GM12801 (cell line): ENCODE measurements around the gene CDHR2.

Experiments
- TF ChIP-seq, protein P1 (sequence below): IDR thresholded peaks from one replicate; pipeline ENCODE4 v1.5.1; 2011; ENCODE audit warnings: control low read depth; ENCODE audit not compliant: insufficient read length; ENCODE audit errors: extremely low read depth

CDHR2 gene

GRCh38 chr5:176608937-176609723 lies 60.0 kb downstream of the CDHR2 start:
- TF ChIP-seq, protein P1, sequence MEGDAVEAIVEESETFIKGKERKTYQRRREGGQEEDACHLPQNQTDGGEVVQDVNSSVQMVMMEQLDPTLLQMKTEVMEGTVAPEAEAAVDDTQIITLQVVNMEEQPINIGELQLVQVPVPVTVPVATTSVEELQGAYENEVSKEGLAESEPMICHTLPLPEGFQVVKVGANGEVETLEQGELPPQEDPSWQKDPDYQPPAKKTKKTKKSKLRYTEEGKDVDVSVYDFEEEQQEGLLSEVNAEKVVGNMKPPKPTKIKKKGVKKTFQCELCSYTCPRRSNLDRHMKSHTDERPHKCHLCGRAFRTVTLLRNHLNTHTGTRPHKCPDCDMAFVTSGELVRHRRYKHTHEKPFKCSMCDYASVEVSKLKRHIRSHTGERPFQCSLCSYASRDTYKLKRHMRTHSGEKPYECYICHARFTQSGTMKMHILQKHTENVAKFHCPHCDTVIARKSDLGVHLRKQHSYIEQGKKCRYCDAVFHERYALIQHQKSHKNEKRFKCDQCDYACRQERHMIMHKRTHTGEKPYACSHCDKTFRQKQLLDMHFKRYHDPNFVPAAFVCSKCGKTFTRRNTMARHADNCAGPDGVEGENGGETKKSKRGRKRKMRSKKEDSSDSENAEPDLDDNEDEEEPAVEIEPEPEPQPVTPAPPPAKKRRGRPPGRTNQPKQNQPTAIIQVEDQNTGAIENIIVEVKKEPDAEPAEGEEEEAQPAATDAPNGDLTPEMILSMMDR, result no peak

DNA sequence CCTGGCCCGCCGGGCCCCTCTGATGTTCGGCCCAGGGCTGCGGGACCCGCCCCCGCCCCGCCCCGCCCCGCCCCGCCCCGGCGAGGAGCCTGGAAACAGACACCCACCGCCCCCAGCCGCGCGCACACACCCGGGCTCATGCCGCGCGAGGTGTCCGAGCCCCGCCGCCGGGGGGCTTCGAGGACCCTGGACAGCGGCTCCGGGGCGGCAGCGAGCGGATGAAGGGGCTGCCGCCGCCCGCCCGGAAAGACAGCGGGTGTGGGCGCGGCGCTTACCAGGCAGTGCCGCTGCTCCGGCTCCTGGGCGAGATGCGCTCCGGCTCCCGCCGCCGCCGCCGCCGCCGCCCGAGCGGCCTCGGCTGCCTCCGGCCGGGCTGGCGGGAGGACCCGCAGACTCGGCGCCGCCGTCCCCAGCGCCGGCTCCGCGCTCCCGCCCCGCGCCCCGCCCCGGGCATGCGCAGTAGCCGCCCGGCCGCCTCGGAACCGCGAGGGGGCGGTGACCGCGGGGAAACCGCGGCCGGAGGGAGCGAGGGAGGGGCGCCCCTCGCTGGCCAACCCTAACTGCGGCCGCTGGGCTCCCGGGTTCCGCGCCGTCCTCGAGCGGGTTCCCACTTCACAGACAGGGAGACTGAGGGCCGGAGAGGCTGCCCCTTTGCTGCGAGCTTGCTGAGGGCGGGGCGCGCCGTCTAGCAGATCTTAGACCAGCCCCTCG lies 60.7 kb downstream of the CDHR2 start, which contains the start of gene GPRIN1:
Gene GPRIN1, minus strand, starts transcription at position 433 of the 711 bp plus-strand sequence. CDS start 10,322 bp downstream, outside the sequence.
- TF ChIP-seq, protein P1, result no peak

GRCh38 chr5:176610435-176610773 lies 61.3 kb downstream of the CDHR2 start:
- TF ChIP-seq, protein P1, result no peak

DNA sequence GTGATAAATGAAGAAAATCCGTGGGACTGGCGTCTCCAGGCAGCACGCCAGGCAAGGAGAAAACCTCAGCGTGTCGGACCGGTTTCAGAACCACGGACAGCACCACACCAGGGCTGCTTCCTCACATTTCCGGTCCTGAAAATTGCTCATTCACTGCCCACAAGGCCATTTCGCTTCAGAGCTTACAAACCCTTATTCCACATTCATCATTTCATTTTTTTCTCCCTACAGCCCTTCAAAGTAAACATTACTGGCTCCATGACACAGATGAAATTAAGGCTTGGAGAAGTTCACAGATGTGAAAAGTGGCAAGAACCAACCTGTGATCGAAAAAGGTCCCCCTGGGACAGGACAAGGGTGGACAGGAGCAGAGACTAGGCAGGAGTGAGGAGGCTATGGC lies 62.3 kb downstream of the CDHR2 start:
- TF ChIP-seq, protein P1, result no peak

DNA sequence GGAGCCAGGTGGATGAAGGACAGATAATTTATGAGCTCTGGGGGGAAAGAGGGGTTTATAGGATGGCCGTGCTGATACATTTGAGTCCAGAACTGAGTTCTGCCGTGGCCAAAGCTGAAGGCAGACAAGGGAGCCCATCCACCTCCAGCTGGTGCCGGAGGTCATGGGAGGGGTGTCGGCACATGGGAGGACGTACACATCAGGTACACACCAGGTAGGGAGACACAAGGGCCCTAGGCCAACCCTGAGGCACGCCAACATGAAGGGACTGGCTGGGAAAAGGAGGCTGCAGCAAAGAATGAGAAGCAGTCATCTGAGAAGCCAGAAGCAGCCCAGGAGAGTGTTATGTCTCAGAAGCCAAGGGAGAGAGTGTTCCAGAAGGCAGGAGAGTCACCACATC lies 62.9 kb downstream of the CDHR2 start:
- TF ChIP-seq, protein P1, result no peak

DNA sequence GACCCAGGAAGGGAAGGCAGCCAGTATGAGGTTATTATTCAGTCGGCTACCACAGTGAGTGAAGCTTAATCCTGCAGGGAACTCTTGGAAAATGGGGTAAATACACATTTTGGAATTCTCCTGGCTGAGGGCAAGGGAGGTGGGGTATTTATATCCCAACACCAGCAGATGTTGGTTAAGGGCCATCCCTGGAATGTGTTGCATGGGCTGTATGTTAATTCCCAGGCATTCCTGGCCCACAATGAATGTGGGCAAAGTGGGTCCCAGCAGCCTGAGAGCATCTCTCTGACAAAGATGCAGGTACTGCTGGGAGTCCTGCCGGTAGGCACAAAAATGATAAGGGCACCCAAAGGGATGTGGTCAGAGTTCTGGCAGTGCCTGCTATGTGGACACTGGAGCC lies 63.7 kb downstream of the CDHR2 start:
- TF ChIP-seq, protein P1, result no peak

- TF ChIP-seq, protein P1, result no peak
Measured at GRCh38 chr5:176614805-176615478, 65.8 kb downstream of the CDHR2 start.
